Activated CD8-positive, alpha-beta memory T cell treated with anti-CD3 and anti-CD28 coated beads for 36 hours (primary cell): ENCODE measurements around the gene MYCL. TPM values are rescaled to one million over a fixed set of nuclear protein-coding genes. Genes with fewer than 3 reads are reported as not detected.
"Not testable (repeated sequence)": the region's sequence is repeated elsewhere in the genome, so short reads cannot be mapped to it uniquely, and the experiment has no call there.

Source experiments
- CTCF ChIA-PET: fragments of 350-600 bp; sonication (Branson Sonifier 250); formaldehyde crosslinking; loops from one replicate; lab custom pipeline; 2021; ENCODE audit warnings: antibody characterized with exemption; lab: Charles Lee
- POLR2A ChIA-PET: fragments of 350-600 bp; sonication (Branson Sonifier 250); formaldehyde crosslinking; loops from one replicate; lab custom pipeline; 2021; ENCODE audit warnings: antibody characterized with exemption; lab: Charles Lee
- total RNA-seq, 2 experiments: library from RNA; stranded (reverse); gene quantifications; one replicate each; pipeline ENCODE4 v1.2.3, GENCODE V29; 2021

The MYCL gene
- total RNA-seq, 2 experiments from 2014 or later, result 0.08 to 0.17 TPM

DNA sequence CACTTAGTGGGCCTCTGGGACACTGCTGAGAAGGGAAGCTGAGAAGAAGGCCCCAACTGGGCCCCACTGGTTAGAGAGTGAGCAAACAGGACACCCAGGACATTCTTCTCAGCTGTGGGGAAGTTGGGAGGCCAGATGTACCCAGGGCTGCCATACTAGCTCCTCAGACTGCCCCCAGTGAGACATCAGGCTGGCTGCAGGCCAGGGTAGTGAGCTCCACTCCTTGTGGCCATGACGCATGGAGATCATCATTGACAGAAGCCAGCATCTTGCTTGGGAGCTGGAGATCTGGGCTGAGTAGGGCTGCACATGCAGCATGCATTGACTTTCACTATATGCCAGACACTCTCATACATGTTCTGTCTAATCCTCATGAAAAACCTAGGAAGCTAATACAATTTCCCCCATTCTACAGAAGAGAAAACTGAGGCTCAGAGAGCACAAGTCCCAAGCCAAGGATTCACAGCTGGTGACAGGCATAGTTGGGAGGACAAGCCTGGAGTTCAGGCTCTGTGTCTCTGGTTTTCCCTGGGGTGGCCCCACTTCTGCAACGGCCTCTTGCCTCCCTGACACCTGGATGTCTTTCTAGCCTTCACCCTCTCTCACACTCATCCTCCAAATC is 24.1 kb upstream of the MYCL start:
- CTCF ChIA-PET, result interaction anchor here (1.2 kb wide), 2 partner anchors 48 to 106 kb away, joined by 3 read pairs; no protein-coding TSS in a partner anchor
- POLR2A ChIA-PET, result no interaction called here

DNA sequence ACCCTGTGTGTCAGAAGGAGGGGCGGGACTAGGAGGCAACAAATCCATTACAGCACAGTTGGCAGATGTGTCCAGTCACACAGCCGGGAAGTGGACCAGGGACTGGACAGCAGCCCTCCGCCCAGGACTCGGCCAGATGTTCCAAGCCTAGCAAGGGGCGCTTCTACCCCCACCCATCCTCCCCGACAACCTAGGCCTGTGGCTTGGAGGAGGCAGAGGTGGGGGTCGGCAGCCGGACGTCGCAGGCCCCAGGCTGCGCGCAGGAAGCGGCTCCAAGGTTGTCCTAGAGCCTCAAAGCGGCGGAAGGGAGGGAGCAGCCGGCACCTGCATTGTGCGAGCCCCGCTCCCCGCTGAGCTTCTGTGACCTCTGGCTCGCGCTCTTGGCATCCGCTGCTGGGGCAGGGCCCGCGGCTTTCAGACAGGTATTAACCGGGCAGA is 20.6 kb upstream of the MYCL start:
- CTCF ChIA-PET, result interaction anchor here (0.7 kb wide), 1 partner anchor 117 kb away, joined by 3 read pairs; no protein-coding TSS in a partner anchor
- POLR2A ChIA-PET, result no interaction called here

DNA sequence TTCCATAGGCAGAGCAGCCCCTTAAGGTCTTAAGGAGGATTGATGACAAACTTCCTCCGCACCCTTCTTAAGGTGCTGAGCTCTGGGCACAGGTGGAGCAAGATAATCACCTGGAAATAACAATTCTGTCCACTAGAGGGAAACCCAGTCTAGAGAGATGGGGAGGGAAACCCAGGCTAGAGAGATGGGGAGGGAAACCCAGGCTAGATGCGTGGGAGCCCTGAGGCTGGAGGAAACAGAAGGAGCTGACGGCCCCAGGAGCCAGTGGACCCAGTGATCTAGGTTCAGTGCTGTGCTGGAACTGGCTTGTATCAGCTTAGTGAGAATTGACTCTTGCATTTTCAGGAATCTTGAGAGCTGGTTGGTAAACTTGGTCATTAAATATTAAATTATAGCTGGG is 17.8 kb upstream of the MYCL start:
- POLR2A ChIA-PET, result interaction anchor here (0.7 to 1.2 kb wide), 2 partner anchors 36 to 39 kb away, joined by 3 to 7 read pairs; no protein-coding TSS in a partner anchor
- CTCF ChIA-PET, result interaction anchor here (0.6 to 4.1 kb wide), 20 partner anchors 10 to 861 kb away, joined by 3 to 49 read pairs (median 3); partner anchors contain the start of genes MFSD2A and MYCL

GRCh38 chr1:39917825-39918224 is 16.1 kb upstream of the MYCL start:
- ChIA-PET POLR2A (no interaction called here), CTCF (interaction anchor here (4.1 kb wide), 1 partner anchor 55 kb away, joined by 49 read pairs; no protein-coding TSS in a partner anchor)

- CTCF ChIA-PET, result interaction anchor here (1.3 kb wide), 1 partner anchor 13 kb away, joined by 3 read pairs; no protein-coding TSS in a partner anchor
- POLR2A ChIA-PET, result no interaction called here
These were observed 13.9 kb upstream of the MYCL start for GRCh38 chr1:39915499-39916129.

DNA sequence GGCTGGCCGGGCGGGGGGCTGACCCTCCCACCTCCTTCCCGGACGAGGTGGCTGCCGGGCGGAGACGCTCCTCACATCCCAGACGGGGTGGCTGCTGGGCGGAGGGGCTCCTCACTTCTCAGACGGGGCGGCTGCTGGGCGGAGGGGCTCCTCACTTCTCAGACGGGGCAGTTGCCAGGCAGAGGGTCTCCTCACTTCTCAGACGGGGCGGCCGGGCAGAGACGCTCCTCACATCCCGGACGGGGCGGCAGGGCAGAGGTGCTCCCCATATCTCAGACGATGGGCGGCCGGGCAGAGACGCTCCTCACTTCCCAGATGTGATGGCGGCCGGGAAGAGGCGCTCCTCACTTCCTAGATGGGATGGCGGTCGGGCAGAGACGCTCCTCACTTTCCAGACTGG is 11.4 kb upstream of the MYCL start:
- CTCF ChIA-PET, POLR2A ChIA-PET: not testable (repeated sequence)

GRCh38 chr1:39910263-39910662 is 8.5 kb upstream of the MYCL start:
- ChIA-PET CTCF (interaction anchor here (0.6 to 1.0 kb wide), 5 partner anchors 8 to 190 kb away, joined by 3 to 5 read pairs (median 3); partner anchors contain the start of gene MYCL), POLR2A (no interaction called here)

DNA sequence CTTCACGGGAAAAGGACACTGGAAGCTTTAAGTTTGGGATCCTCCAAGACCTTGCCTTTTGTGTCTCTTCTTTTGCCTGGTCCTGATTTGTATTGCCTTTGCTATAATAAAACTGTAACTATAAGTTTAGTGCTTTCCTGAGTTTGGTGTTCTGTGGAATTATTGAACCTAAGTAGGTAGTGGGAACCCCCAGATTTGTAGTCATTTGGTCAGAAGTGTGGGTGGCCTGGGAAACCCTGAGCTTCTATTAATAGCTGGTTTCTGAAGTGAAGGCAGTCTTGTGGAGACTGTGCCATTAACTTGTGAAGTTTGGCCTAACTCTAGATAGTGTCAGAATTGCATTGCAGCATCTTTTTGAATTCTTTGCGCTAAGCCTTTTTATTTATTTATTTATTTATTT is 6.8 kb upstream of the MYCL start:
- POLR2A ChIA-PET, result no interaction called here
- CTCF ChIA-PET, result no interaction called here

DNA sequence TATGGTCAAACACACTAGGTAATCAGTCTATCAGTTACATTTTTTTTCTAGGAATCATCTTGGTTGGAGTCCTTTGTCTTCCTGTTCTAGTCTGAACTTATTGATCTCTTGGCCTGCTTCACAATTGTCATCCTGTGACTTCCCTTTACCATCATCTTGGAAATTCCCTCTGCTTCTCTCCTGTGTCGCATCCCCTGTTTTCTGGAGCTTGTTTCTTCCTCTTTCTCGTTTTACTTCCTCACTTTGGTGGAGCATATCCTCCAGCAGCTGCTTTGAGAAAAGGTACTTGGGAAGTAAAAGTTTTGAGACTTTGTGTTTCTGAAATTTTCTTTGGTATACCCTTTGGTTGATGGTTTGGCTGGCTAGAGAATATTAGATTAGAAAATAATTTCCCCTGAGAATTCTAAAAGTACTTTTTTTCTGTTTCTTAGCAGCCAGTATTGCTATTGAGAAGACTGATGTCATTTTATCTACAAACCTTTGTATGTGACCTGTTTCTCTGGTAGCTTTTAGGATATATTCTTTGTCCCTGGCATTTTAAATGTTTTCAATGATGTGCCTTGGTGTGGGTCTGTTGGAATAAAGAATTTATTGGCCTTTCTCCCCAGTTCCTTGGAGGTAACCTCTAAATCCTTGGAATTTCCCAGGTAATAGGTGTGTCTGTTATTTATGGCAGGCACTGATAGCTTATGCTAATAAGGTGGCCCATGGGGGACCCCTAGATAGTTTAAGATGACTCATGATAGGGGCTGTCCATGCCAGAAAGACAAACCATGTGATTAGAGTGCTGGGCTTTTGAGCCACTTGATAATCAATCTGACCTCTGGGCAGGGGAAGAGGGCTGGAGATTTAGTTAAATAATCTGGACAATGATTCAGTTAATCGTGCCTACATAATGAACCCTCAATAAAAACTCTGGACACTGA is 6.1 kb upstream of the MYCL start:
- POLR2A ChIA-PET, result interaction anchor here (0.6 kb wide), 1 partner anchor 41 kb away, joined by 4 read pairs; no protein-coding TSS in a partner anchor
- CTCF ChIA-PET, result interaction anchor here (1.2 kb wide), 1 partner anchor 11 kb away, joined by 3 read pairs; no protein-coding TSS in a partner anchor

- POLR2A ChIA-PET, result no interaction called here
- CTCF ChIA-PET, result no interaction called here
These were observed 3.5 kb upstream of the MYCL start for GRCh38 chr1:39905172-39905571.

DNA sequence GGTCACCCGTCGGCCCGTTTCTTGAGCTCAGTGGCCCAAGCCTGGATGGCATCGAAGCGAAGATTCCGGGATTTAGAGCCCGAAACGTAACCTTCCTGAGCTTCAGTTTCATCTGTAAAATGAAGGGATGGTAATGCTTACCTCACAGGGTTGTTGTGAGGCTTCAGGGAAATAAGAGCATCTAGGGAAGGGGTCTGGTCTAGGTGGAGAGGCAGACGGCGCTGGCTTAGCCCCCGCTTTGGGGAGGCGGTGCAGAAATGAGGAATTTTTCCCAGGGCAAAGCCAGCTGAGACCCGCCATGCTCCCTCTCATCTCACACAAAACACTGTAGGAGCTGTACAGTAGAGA is 717 bp upstream of the MYCL start:
- ChIA-PET POLR2A (interaction anchor here (1.1 kb wide), 1 partner anchor 18 kb away, joined by 3 read pairs; no protein-coding TSS in a partner anchor), CTCF (interaction anchor here (0.7 to 2.5 kb wide), 17 partner anchors 8 to 112 kb away, joined by 3 to 16 read pairs (median 4); partner anchors contain the start of gene TRIT1)

DNA sequence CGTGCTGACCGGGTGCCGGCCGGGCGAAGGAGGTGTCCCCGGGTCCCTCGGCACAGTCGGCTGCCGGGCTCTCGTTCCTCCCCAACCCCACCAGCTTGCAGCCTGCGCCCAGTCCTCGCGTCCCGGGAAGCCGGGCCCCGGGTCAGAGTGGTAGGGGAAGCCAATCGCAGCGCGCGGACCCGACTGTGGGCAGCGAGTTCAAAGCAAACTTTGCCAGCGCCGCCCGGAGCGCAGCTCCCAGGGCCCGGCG is 328 bp downstream of the MYCL start:
- CTCF ChIA-PET, result interaction anchor here (0.9 to 2.5 kb wide), 11 partner anchors 9 to 85 kb away, joined by 3 to 16 read pairs (median 5); partner anchors contain the start of gene TRIT1
- POLR2A ChIA-PET, result interaction anchor here (1.2 kb wide), 1 partner anchor 55 kb away, joined by 3 read pairs; no protein-coding TSS in a partner anchor

DNA sequence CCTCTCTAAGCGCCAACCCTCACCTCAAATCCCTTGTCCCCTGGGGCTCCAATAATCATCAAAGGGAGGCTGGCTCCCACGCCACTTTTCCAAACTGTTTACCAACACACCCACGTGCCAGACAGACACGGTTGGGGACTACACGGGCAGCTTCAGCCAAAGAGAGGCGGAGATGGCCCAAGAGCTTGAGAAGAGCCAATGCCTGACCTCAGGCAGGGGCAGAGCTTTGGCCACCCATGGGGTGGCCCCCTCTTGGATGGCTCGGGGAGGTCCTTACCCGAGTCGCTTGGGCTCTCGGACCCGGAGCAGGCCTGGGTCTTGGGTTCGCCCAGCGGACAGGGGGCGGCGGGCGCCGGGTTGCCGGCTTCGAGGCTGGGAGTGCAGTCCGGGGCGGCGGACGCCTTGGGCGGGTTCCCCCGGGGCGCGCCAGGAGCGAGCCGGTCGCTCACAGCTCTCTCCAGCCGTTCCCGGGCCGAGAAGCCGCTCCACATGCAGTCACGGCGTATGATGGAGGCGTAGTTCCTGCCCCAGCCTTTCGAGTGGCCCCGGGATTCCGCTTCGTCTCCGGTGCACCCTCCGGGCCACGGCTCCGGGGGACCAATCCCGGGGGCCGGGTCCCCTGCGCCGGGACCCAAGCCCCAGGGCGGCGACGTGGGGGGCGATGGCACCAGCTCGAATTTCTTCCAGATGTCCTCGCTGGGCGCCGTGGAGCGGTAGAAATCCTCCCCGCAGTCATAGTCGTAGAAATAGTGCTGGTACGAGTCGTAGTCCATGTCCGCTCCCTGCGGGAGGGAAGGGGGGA is 854 bp downstream of the MYCL start:
- POLR2A ChIA-PET, result interaction anchor here (1.2 kb wide), 1 partner anchor 56 kb away, joined by 3 read pairs; no protein-coding TSS in a partner anchor
- CTCF ChIA-PET, result interaction anchor here (0.9 to 2.5 kb wide), 7 partner anchors 12 to 85 kb away, joined by 3 to 16 read pairs (median 7); partner anchors contain the start of gene TRIT1

DNA sequence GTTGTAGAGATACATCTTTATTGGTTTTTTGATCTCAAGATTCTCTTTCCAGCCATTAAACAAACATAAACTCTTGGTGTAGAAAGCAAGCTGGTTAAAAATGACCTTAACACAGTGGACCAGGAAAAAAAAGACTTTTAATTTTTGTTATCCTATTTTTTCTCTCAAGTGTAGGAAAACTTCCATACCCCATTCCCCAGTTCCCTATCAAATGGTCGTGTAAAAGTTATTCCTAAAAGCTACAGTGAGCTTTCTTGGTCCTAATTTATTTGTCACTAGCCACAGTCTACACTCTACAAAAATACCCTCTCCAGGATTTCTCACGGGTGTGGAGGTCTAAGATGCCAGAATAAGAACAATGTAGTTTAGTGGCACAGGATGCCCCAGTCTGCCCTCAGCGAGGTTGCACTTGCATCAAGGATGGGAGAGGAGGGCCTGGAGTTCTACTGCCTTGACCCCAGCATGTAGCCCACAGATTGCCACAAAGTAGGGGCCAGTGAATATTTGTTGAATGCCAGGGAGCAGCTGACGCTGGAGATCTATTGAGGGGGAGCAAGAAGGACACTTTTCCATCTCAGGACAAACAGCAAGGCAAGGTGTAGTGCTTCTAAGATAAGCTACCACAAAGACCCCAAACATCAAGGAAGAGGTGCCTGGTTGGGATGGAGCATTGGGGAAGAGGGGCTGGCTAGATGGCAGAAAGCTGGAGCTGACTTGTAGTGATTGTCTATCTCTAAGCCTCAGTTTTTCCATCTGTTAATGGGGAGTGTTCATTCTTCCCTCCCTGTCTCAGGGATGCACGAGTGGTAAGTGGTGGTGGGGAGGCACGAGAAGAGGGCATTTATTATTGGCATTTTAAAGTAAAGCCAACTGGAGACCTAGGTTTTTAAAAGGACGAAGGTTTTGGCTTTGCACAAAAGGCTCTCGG is 1.8 kb downstream of the MYCL start:
- ChIA-PET POLR2A (interaction anchor here (1.0 to 1.2 kb wide), 2 partner anchors 57 to 140 kb away, joined by 3 to 4 read pairs; partner anchors contain the start of gene CAP1), CTCF (interaction anchor here (0.9 to 2.3 kb wide), 2 partner anchors 20 kb away, joined by 3 to 10 read pairs; no protein-coding TSS in a partner anchor)

DNA sequence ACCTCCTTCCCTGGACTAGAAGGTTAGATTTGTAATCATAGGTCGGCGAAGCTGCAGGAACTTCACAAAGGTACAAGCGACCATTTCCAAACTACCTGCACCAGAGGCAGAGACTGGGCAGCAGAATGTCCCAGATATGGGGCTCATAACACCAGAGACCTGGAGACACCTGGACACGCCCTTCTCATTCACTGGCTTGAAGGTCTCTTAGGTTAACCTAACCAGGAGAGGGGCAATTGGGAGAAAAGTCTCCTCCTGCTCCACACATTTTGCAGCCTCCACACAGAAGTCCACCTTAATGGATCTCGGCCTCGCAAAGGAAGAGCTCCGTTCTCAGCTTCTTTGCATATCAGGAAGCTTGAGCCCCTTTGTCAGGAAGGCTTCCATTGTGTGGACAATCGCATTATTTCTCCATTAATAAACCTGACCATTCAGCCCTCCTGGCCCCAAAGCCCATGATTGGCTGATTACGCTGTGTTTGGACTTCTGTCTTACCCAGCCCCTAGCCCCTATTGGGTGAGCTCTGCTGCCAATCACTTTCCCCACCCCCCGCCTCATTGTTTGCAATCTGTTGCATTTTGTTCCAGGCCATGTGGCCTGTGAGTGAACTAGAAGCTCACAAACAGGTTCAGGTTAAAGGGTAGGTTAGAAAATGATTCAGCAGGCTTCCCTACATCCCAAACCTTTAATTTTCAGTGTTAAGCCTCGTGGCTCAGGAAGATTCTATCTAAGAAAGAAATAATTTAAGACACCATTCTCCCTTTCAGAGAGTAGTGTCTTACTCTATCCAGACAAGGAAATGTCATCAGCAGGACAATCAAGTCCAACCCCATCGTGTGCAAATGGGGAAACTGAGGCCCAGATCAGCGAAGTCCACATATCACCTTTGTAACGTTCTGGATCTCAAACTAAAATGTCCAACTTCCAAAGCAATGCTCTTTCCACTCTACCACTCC is 2.8 kb downstream of the MYCL start:
- ChIA-PET POLR2A (interaction anchor here (0.7 to 1.0 kb wide), 2 partner anchors 73 to 141 kb away, joined by 3 to 4 read pairs; partner anchors contain the start of gene CAP1), CTCF (interaction anchor here (0.5 to 0.9 kb wide), 2 partner anchors 21 to 105 kb away, joined by 3 read pairs; no protein-coding TSS in a partner anchor)

GRCh38 chr1:39898191-39898590 is 3.5 kb downstream of the MYCL start:
- CTCF ChIA-PET, result interaction anchor here (0.5 kb wide), 1 partner anchor 106 kb away, joined by 3 read pairs; no protein-coding TSS in a partner anchor

More at GRCh38 chr1:39898191-39898590, 3.5 kb downstream of the MYCL start:
- POLR2A ChIA-PET, result interaction anchor here (0.7 kb wide), 1 partner anchor 73 kb away, joined by 3 read pairs; no protein-coding TSS in a partner anchor
